ENCODE data around the gene TCFL5. TPM values are rescaled to one million over a fixed set of nuclear protein-coding genes. Genes with fewer than 3 reads are reported as not detected.

Gene TCFL5
- total and polyA plus RNA-seq, 2 donors (not counting 3 experiments of a cell fraction or from before 2014, with no cell fraction given): 4.4 to 11.1 TPM

DNA sequence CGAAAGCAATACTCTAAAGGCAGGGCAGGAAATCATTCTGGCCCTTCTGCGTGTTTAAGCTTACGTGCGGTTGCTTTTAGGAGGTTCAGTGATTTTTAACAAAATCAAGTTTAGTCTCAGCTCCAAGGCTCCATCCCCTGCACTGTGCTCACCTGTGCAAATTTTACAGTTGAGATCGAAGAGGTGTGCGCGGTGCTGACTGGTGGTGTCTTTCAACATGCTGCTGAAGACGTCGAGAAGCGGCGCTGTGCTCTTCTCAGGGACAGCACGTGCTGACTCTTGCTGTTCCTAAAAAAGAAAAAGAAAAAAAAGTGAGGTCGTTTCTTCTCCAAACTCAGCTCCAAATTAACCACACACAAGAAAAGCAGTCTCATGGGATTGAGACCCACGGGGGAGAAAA lies 32.6 kb upstream of the TCFL5 start:
- H3K27me3 ChIP-seq (ENCODE audit: control insufficient read depth in 2 of 2, insufficient read depth in 2 of 2, low read length in 2 of 2): no peaks in the 10 kb centered on the region
- DNase-seq (ENCODE audit: low read depth, low spot score): no peak
- TF ChIP-seq JUN (IDR thresholded peaks at IDR 0.05; ENCODE audit: borderline replicate concordance, insufficient read depth, insufficient read length, low read depth) (no peak), EZH2 (IDR thresholded peaks at IDR 0.05; ENCODE audit: borderline replicate concordance, low read depth, low read length, severe bottlenecking) (no peak), POLR2A (IDR thresholded peaks at IDR 0.05; ENCODE audit: low read depth, low read length) (no peak), GATA2 (IDR thresholded peaks at IDR 0.05; ENCODE audit: insufficient read depth, insufficient read length, low read depth, low read length) (no peak), FOS (IDR thresholded peaks at IDR 0.05; ENCODE audit: borderline replicate concordance, insufficient read depth, low read length) (no peak), MYC (IDR thresholded peaks at IDR 0.05; ENCODE audit: low read depth, low read length) (no peak), POLR2AphosphoS5 (IDR thresholded peaks at IDR 0.05; ENCODE audit: insufficient read depth, low read depth, low read length) (no peak)
- TF ChIP-seq, protein P1, sequence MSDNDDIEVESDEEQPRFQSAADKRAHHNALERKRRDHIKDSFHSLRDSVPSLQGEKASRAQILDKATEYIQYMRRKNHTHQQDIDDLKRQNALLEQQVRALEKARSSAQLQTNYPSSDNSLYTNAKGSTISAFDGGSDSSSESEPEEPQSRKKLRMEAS (IDR thresholded peaks at IDR 0.05; ENCODE audit: insufficient read depth, insufficient read length): no peak
- TF ChIP-seq, protein P2, sequence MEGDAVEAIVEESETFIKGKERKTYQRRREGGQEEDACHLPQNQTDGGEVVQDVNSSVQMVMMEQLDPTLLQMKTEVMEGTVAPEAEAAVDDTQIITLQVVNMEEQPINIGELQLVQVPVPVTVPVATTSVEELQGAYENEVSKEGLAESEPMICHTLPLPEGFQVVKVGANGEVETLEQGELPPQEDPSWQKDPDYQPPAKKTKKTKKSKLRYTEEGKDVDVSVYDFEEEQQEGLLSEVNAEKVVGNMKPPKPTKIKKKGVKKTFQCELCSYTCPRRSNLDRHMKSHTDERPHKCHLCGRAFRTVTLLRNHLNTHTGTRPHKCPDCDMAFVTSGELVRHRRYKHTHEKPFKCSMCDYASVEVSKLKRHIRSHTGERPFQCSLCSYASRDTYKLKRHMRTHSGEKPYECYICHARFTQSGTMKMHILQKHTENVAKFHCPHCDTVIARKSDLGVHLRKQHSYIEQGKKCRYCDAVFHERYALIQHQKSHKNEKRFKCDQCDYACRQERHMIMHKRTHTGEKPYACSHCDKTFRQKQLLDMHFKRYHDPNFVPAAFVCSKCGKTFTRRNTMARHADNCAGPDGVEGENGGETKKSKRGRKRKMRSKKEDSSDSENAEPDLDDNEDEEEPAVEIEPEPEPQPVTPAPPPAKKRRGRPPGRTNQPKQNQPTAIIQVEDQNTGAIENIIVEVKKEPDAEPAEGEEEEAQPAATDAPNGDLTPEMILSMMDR (IDR thresholded peaks at IDR 0.05; ENCODE audit: extremely low read depth in 1 of 2, insufficient read depth in 1 of 2, low read depth in 1 of 2, low read length in 2 of 2): no peak
- CTCF ChIA-PET: interaction anchor here (1.1 to 1.7 kb wide), 4 partner anchors 12 to 78 kb away, joined by 3 to 4 read pairs (median 4); no protein-coding TSS in a partner anchor
- H3K4me2 ChIP-seq (ENCODE audit: insufficient read depth, low read length): no peak overlapping the region
- no peak overlapping the region for H3K9ac ChIP-seq (replicated peaks; ENCODE audit: extremely low read depth, insufficient read depth, low read length)
- H3K4me3 ChIP-seq (replicated peaks in 1 of 3; ENCODE audit: insufficient read depth in 1 of 3, low read depth in 1 of 3, low read length in 3 of 3): no peak overlapping the region
- intact Hi-C loops (cut with micrococcal nuclease): no loop called here
- no peaks in the 10 kb centered on the region for H4K20me1 ChIP-seq (replicated peaks; ENCODE audit: control insufficient read depth, extremely low read depth, insufficient read depth, low read length)
- dilution Hi-C loops (cut with MboI; ENCODE audit: extremely low pct_ligation_motif_present, low sequenced_read_pairs): no loop called here
- no TSS peak for BruUV-seq (replicated peaks)
- H3K4me1 ChIP-seq (ENCODE audit: control insufficient read depth, extremely low read depth, insufficient read depth, low read length): no peaks in the 10 kb centered on the region
- FAIRE-seq: no peak
- no peak overlapping the region for H2AFZ ChIP-seq (ENCODE audit: low read depth, low read length)
- POLR2A ChIA-PET: no interaction called here
- H3K79me2 ChIP-seq (ENCODE audit: control insufficient read depth, insufficient read depth, low read length): no peaks in the 10 kb centered on the region
- no peak overlapping the region for H3K27ac ChIP-seq (ENCODE audit: insufficient read depth, low read depth, low read length)
- peaks cover 28 to 42% of the 10 kb centered on the region in 2 experiments for H3K36me3 ChIP-seq (ENCODE audit: control insufficient read depth in 2 of 2, extremely low read depth in 1 of 2, insufficient read depth in 2 of 2, low read length in 2 of 2)
- H3K9me3 ChIP-seq (replicated peaks; ENCODE audit: control insufficient read depth, insufficient read depth, low read length): no peaks in the 10 kb centered on the region
- H3K9me1 ChIP-seq (replicated peaks; ENCODE audit: control insufficient read depth, extremely low read depth, insufficient read depth, low read length): no peaks in the 10 kb centered on the region

All from endothelial cell of umbilical vein (primary cell).